Liver (tissue), 3 donors: ENCODE data around the gene MAPK11.

Source experiments
- EGR1 ChIP-seq, 2 donors: IDR thresholded peaks; 2 replicates each; pipeline ENCODE4 v1.6.1; 2016 to 2018; ENCODE audit warnings: antibody characterized with exemption in 2 of 2, low read depth in 2 of 2
- FOXA1 ChIP-seq: IDR thresholded peaks from 2 replicates; pipeline ENCODE4 v1.6.1; 2016; ENCODE audit warnings: antibody characterized with exemption
- HNF4G ChIP-seq: IDR thresholded peaks from 2 replicates; pipeline ENCODE4 v1.6.1; 2016; ENCODE audit warnings: antibody characterized with exemption
- NR2F2 ChIP-seq: IDR thresholded peaks from 2 replicates; pipeline ENCODE4 v1.6.1; 2016; ENCODE audit warnings: antibody characterized with exemption
- RAD21 ChIP-seq, 2 donors: IDR thresholded peaks; 2 replicates each; pipeline ENCODE4 v1.6.1; 2016; ENCODE audit warnings: antibody characterized with exemption in 2 of 2, mild to moderate bottlenecking in 2 of 2
- SP1 ChIP-seq: IDR thresholded peaks from 2 replicates; pipeline ENCODE4 v1.6.1; 2018; ENCODE audit warnings: antibody characterized with exemption, mild to moderate bottlenecking
- TAF1 ChIP-seq: conservative IDR thresholded peaks from 2 replicates; pipeline ENCODE4 v1.6.1; 2016; ENCODE audit warnings: antibody characterized with exemption, mild to moderate bottlenecking
- YY1 ChIP-seq: IDR thresholded peaks from 2 replicates; pipeline ENCODE4 v1.6.1; 2016; ENCODE audit warnings: antibody characterized with exemption, mild to moderate bottlenecking
- TF ChIP-seq, protein P1 (sequence below): IDR thresholded peaks from 2 replicates; pipeline ENCODE4 v1.6.1; 2016; ENCODE audit warnings: antibody characterized with exemption
- TF ChIP-seq, protein P2 (sequence below): IDR thresholded peaks from 2 replicates; pipeline ENCODE4 v1.6.1; 2016; ENCODE audit warnings: antibody characterized with exemption
- TF ChIP-seq, protein P3 (sequence below): fragments of 150-350 bp; IDR thresholded peaks from 2 replicates; pipeline ENCODE4 v1.5.1; 2017; ENCODE audit warnings: improper control_type of control experiment, low read depth, low read length; ENCODE audit not compliant: missing input control
- TF ChIP-seq, protein P4 (sequence below): IDR thresholded peaks from 2 replicates; pipeline ENCODE4 v1.6.1; 2016; ENCODE audit warnings: antibody characterized with exemption
- TF ChIP-seq, protein P5 (sequence below): IDR thresholded peaks from 2 replicates; pipeline ENCODE4 v1.6.1; 2016; ENCODE audit warnings: antibody characterized with exemption, mild to moderate bottlenecking
- donor health status: healthy.
- donor health status: healthy.

DNA sequence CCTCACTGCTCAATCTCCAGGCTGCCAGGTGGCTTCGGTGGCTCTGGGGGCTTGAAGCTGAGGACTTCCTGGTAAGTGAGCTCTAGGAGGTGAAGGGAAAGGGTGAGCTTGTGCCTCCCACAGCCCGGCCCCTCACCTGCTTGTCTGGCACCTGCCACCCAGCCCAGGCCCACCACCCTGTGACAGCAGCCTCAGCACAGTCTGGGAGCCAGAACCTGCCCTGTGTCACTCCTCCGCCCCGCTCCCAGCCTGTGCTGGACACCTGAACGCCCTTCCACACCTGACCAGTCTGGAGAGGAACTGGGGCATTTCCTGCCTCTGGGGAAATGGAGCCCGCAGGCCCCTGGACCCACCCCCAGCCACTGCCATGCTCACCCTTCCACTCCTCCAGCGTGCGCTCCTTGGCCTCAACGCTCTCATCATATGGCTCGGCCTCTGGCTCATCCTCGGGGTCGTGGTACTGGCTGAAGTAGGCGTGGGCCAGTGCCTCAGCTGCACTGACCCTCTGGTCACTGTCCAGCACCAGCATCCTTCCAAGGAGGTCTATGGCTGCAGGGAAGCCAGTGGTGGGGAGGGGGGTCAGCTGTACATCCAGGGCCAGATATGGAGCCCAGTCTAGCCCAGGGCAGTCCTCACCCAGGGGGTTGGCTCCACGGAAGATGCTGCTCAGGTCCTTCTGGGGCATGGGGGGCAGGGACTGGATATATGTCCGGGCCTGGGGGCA, 5.1 kb downstream of the MAPK11 start:
- TF ChIP-seq, protein P1, sequence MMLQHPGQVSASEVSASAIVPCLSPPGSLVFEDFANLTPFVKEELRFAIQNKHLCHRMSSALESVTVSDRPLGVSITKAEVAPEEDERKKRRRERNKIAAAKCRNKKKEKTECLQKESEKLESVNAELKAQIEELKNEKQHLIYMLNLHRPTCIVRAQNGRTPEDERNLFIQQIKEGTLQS, result no peak
- TF ChIP-seq, protein P2, sequence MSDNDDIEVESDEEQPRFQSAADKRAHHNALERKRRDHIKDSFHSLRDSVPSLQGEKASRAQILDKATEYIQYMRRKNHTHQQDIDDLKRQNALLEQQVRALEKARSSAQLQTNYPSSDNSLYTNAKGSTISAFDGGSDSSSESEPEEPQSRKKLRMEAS, result no peak
- TF ChIP-seq, protein P3, sequence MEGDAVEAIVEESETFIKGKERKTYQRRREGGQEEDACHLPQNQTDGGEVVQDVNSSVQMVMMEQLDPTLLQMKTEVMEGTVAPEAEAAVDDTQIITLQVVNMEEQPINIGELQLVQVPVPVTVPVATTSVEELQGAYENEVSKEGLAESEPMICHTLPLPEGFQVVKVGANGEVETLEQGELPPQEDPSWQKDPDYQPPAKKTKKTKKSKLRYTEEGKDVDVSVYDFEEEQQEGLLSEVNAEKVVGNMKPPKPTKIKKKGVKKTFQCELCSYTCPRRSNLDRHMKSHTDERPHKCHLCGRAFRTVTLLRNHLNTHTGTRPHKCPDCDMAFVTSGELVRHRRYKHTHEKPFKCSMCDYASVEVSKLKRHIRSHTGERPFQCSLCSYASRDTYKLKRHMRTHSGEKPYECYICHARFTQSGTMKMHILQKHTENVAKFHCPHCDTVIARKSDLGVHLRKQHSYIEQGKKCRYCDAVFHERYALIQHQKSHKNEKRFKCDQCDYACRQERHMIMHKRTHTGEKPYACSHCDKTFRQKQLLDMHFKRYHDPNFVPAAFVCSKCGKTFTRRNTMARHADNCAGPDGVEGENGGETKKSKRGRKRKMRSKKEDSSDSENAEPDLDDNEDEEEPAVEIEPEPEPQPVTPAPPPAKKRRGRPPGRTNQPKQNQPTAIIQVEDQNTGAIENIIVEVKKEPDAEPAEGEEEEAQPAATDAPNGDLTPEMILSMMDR, result no peak
- TF ChIP-seq FOXA1 (no peak), SP1 (no peak), NR2F2 (no peak), RAD21 (IDR thresholded peaks at IDR 0.05) (no peak), HNF4G (no peak), TAF1 (no peak), EGR1 (IDR thresholded peaks at IDR 0.05; ENCODE audit: low read depth in 2 of 2) (no peak), YY1 (no peak)
- TF ChIP-seq, protein P4, sequence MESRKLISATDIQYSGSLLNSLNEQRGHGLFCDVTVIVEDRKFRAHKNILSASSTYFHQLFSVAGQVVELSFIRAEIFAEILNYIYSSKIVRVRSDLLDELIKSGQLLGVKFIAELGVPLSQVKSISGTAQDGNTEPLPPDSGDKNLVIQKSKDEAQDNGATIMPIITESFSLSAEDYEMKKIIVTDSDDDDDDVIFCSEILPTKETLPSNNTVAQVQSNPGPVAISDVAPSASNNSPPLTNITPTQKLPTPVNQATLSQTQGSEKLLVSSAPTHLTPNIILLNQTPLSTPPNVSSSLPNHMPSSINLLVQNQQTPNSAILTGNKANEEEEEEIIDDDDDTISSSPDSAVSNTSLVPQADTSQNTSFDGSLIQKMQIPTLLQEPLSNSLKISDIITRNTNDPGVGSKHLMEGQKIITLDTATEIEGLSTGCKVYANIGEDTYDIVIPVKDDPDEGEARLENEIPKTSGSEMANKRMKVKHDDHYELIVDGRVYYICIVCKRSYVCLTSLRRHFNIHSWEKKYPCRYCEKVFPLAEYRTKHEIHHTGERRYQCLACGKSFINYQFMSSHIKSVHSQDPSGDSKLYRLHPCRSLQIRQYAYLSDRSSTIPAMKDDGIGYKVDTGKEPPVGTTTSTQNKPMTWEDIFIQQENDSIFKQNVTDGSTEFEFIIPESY, result no peak
- TF ChIP-seq, protein P5, sequence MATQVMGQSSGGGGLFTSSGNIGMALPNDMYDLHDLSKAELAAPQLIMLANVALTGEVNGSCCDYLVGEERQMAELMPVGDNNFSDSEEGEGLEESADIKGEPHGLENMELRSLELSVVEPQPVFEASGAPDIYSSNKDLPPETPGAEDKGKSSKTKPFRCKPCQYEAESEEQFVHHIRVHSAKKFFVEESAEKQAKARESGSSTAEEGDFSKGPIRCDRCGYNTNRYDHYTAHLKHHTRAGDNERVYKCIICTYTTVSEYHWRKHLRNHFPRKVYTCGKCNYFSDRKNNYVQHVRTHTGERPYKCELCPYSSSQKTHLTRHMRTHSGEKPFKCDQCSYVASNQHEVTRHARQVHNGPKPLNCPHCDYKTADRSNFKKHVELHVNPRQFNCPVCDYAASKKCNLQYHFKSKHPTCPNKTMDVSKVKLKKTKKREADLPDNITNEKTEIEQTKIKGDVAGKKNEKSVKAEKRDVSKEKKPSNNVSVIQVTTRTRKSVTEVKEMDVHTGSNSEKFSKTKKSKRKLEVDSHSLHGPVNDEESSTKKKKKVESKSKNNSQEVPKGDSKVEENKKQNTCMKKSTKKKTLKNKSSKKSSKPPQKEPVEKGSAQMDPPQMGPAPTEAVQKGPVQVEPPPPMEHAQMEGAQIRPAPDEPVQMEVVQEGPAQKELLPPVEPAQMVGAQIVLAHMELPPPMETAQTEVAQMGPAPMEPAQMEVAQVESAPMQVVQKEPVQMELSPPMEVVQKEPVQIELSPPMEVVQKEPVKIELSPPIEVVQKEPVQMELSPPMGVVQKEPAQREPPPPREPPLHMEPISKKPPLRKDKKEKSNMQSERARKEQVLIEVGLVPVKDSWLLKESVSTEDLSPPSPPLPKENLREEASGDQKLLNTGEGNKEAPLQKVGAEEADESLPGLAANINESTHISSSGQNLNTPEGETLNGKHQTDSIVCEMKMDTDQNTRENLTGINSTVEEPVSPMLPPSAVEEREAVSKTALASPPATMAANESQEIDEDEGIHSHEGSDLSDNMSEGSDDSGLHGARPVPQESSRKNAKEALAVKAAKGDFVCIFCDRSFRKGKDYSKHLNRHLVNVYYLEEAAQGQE, result no peak
